H1 (cell line): ENCODE results near the gene SV2B. TPM values are rescaled to one million over a fixed set of nuclear protein-coding genes. Genes with fewer than 3 reads are reported as not detected.

Experiments
- BACH1 ChIP-seq: IDR thresholded peaks from 2 replicates; pipeline ENCODE4 v1.6.1; 2012; ENCODE audit warnings: low read length, improper control_type of control experiment
- EGR1 ChIP-seq: IDR thresholded peaks from 2 replicates; pipeline ENCODE4 v1.6.1; 2011; ENCODE audit warnings: low read depth, low read length, borderline replicate concordance
- polyA plus RNA-seq, 7 experiments: library from polyadenylated mRNA; depleted of rRNA in 3 of 7; stranded (reverse) in 5 of 7; unstranded in 2 of 7; fragments of >200 nt in 5 of 7; fragments of 200-250 nt in 2 of 7; gene quantifications; 1 replicate in 5 of 7; 2 replicates in 1 of 7; 4 replicates in 1 of 7; pipeline versions ENCODE4 v1.2.1 to v1.2.3, GENCODE V29; 2011 to 2013; ENCODE audit warnings: missing spikeins in 2 of 7, mixed read lengths in 2 of 7
- total RNA-seq: library from RNA; stranded (reverse); fragmentation: NEBNext Ultra II Directional; extraction: Animal tissue kit (Norgen Biotek cat#: 25700); gene quantifications from 2 replicates; pipeline ENCODE4 v1.2.1, GENCODE V29; 2021
- TF ChIP-seq, protein P1 (sequence below), 3 experiments: IDR thresholded peaks; 1 replicate in 2 of 3; 2 replicates in 1 of 3; pipeline versions ENCODE4 v1.5.1 to v1.6.1; 2011; ENCODE audit warnings: low read length in 3 of 3, mild to moderate bottlenecking in 3 of 3, inconsistent platforms in 2 of 3, low read depth in 1 of 3, moderate library complexity in 1 of 3; ENCODE audit not compliant: insufficient read depth in 1 of 3; ENCODE audit errors: control extremely low read depth in 1 of 3
- TF ChIP-seq, protein P2 (sequence below): IDR thresholded peaks from 2 replicates; pipeline ENCODE4 v1.6.1; 2012; ENCODE audit warnings: low read length, inconsistent platforms

The SV2B gene
- total and polyA plus RNA-seq, 2 of the 8 experiments (the other 6 are each of a cell fraction or from before 2014, with no cell fraction given) = 0.09 to 0.20 TPM

DNA sequence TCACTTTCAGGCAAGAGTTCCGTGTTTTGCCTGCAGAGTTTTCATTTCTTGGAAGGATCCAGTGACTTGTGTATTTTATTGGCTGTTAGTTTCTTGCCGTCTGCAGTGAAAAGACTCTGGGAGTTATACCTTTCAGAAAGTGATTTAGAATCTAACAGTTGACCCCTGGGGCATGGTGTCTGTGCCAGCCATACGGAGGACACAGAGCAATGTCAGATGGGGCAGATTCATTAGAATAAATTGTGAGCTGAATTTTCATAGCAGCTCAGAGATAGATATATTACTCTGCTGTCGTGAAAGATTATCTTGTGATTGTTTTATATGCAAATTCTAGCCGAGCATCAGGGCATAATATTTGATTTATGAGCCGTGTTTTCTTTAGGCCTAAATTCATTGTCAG is 131.6 kb downstream of the SV2B start (continued):
- TF ChIP-seq EGR1 = no peak
- no peak for TF ChIP-seq BACH1
- TF ChIP-seq, protein P1, sequence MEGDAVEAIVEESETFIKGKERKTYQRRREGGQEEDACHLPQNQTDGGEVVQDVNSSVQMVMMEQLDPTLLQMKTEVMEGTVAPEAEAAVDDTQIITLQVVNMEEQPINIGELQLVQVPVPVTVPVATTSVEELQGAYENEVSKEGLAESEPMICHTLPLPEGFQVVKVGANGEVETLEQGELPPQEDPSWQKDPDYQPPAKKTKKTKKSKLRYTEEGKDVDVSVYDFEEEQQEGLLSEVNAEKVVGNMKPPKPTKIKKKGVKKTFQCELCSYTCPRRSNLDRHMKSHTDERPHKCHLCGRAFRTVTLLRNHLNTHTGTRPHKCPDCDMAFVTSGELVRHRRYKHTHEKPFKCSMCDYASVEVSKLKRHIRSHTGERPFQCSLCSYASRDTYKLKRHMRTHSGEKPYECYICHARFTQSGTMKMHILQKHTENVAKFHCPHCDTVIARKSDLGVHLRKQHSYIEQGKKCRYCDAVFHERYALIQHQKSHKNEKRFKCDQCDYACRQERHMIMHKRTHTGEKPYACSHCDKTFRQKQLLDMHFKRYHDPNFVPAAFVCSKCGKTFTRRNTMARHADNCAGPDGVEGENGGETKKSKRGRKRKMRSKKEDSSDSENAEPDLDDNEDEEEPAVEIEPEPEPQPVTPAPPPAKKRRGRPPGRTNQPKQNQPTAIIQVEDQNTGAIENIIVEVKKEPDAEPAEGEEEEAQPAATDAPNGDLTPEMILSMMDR (IDR thresholded peaks at IDR 0.05; ENCODE audit: control extremely low read depth in 1 of 3, insufficient read depth in 1 of 3, low read depth in 1 of 3, low read length in 3 of 3) = no peak
- TF ChIP-seq, protein P2, sequence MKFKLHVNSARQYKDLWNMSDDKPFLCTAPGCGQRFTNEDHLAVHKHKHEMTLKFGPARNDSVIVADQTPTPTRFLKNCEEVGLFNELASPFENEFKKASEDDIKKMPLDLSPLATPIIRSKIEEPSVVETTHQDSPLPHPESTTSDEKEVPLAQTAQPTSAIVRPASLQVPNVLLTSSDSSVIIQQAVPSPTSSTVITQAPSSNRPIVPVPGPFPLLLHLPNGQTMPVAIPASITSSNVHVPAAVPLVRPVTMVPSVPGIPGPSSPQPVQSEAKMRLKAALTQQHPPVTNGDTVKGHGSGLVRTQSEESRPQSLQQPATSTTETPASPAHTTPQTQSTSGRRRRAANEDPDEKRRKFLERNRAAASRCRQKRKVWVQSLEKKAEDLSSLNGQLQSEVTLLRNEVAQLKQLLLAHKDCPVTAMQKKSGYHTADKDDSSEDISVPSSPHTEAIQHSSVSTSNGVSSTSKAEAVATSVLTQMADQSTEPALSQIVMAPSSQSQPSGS = no peak
